Neuronal stem cell (in vitro differentiated cells): Measurements from ENCODE around the gene TJP1.

Source experiments
- DNase-seq: peaks from one replicate; pipeline ENCODE4 v3.0.0-alpha.2; 2013; ENCODE audit warnings: low spot score
- H2AFZ ChIP-seq: one replicate; pipeline ENCODE4 v1.6.1; 2013; ENCODE audit warnings: mild to moderate bottlenecking, low read length, inconsistent platforms
- H2AK5ac ChIP-seq: 2 replicates; pipeline ENCODE4 v1.6.1; 2013; ENCODE audit warnings: low read depth, mild to moderate bottlenecking, inconsistent platforms, low read length, moderate library complexity, mixed read lengths
- H2BK120ac ChIP-seq: 2 replicates; pipeline ENCODE4 v1.6.1; 2013; ENCODE audit warnings: low read depth, mild to moderate bottlenecking, inconsistent platforms, low read length, moderate library complexity, mixed read lengths
- H2BK12ac ChIP-seq: one replicate; pipeline ENCODE4 v1.6.1; 2013; ENCODE audit warnings: low read length, inconsistent platforms
- H2BK15ac ChIP-seq: 2 replicates; pipeline ENCODE4 v1.6.1; 2013; ENCODE audit warnings: mild to moderate bottlenecking, low read length, inconsistent platforms, mixed read lengths
- H2BK5ac ChIP-seq: one replicate; pipeline ENCODE4 v1.6.1; 2013; ENCODE audit warnings: inconsistent platforms, mild to moderate bottlenecking, low read length, moderate library complexity
- H3K14ac ChIP-seq: one replicate; pipeline ENCODE4 v1.6.1; 2013; ENCODE audit warnings: low read length, inconsistent platforms
- H3K18ac ChIP-seq: 2 replicates; pipeline ENCODE4 v1.6.1; 2013; ENCODE audit warnings: low read length, inconsistent platforms
- H3K23ac ChIP-seq: 2 replicates; pipeline ENCODE4 v1.6.1; 2013; ENCODE audit warnings: low read depth, mild to moderate bottlenecking, mixed read lengths, low read length, inconsistent platforms; ENCODE audit not compliant: poor library complexity
- H3K27ac ChIP-seq: replicated peaks from 3 replicates; pipeline ENCODE4 v1.5.1; 2013; ENCODE audit warnings: low read length, inconsistent platforms
- H3K27me3 ChIP-seq, 3 experiments: 2 replicates each; pipeline ENCODE4 v1.6.1; 2013; ENCODE audit warnings: low read length in 3 of 3, mild to moderate bottlenecking in 2 of 3, inconsistent platforms in 1 of 3, low read depth in 1 of 3, mixed read lengths in 1 of 3, moderate library complexity in 1 of 3; ENCODE audit not compliant: control insufficient read depth in 3 of 3, insufficient read depth in 3 of 3
- H3K36me3 ChIP-seq, 2 donors: replicated peaks in 1 of 2; 2 replicates each; pipeline ENCODE4 v1.6.1; 2013; ENCODE audit warnings: low read length in 2 of 2; ENCODE audit not compliant: control insufficient read depth in 2 of 2, insufficient read depth in 2 of 2
- H3K4ac ChIP-seq: 2 replicates; pipeline ENCODE4 v1.6.1; 2013; ENCODE audit warnings: inconsistent platforms, mild to moderate bottlenecking, low read length, moderate library complexity
- H3K4me1 ChIP-seq, 2 donors: 1 replicate in 1 of 2; 2 replicates in 1 of 2; pipeline ENCODE4 v1.6.1; 2013; ENCODE audit warnings: low read length in 2 of 2, low read depth in 1 of 2; ENCODE audit not compliant: control insufficient read depth in 2 of 2, insufficient read depth in 1 of 2
- H3K4me2 ChIP-seq: one replicate; pipeline ENCODE4 v1.6.1; 2013; ENCODE audit warnings: mild to moderate bottlenecking, low read length, inconsistent platforms; ENCODE audit not compliant: insufficient read depth, poor library complexity, severe bottlenecking
- H3K4me3 ChIP-seq, 2 donors: 2 replicates each; pipeline ENCODE4 v1.5.1; 2013; ENCODE audit warnings: low read length in 2 of 2, mild to moderate bottlenecking in 2 of 2, inconsistent platforms in 1 of 2, moderate library complexity in 1 of 2
- H3K79me1 ChIP-seq: one replicate; pipeline ENCODE4 v1.6.1; 2013; ENCODE audit warnings: low read depth, mild to moderate bottlenecking, inconsistent platforms, low read length, moderate library complexity
- H3K9ac ChIP-seq: one replicate; pipeline ENCODE4 v1.6.1; 2013; ENCODE audit warnings: mild to moderate bottlenecking, low read depth, low read length, inconsistent platforms; ENCODE audit not compliant: poor library complexity
- H3K9me3 ChIP-seq, 2 donors: replicated peaks in 1 of 2; 2 replicates each; pipeline versions ENCODE3 to v1.6.1; 2013; ENCODE audit warnings: low read length in 2 of 2, mild to moderate bottlenecking in 2 of 2, inconsistent platforms in 1 of 2, low read depth in 1 of 2, mixed read lengths in 1 of 2, moderate library complexity in 1 of 2; ENCODE audit not compliant: control insufficient read depth in 2 of 2, insufficient read depth in 1 of 2
- H4K8ac ChIP-seq: one replicate; pipeline ENCODE4 v1.6.1; 2013; ENCODE audit warnings: low read depth, mild to moderate bottlenecking, inconsistent platforms, low read length, moderate library complexity
- H4K91ac ChIP-seq: one replicate; pipeline ENCODE4 v1.6.1; 2013; ENCODE audit warnings: low read length, low read depth, mild to moderate bottlenecking, inconsistent platforms; ENCODE audit not compliant: poor library complexity
- WGBS, 2 donors: extraction: QIAGEN DNeasy Blood & Tissue Kit; methylation state at CpG; one replicate each; pipeline ENCODE4 v1.1.7; 2013; ENCODE audit warnings: missing lambda C conversion rate in 2 of 2, mixed read lengths in 1 of 2; ENCODE audit not compliant: insufficient read length in 2 of 2, insufficient replicate concordance in 1 of 2; ENCODE audit errors: extremely low coverage in 2 of 2; 5-methylcytosine and 5-hydroxymethylcytosine counted together

TJP1 gene

GRCh38 chr15:29740692-29741311 is 81.5 kb downstream of the TJP1 start:
- Histone ChIP-seq H2BK12ac (no peak overlapping the region), H3K79me1 (no peaks in the 10 kb centered on the region), H3K27ac (no peak overlapping the region), H3K4me1 (no peaks in the 10 kb centered on the region), H2BK120ac (no peak overlapping the region), H4K91ac (no peak overlapping the region), H2BK15ac (no peak overlapping the region), H3K4me3 (no peak overlapping the region), H3K9me3 (no peaks in the 10 kb centered on the region), H3K18ac (no peak overlapping the region), H3K14ac (no peak overlapping the region), H3K23ac (no peak overlapping the region), H2BK5ac (no peak overlapping the region), H3K9ac (no peak overlapping the region), H2AFZ (no peak overlapping the region), H2AK5ac (no peak overlapping the region), H4K8ac (no peak overlapping the region), H3K27me3 (no peaks in the 10 kb centered on the region), H3K4me2 (no peak overlapping the region), H3K4ac (no peak overlapping the region), H3K36me3 (peaks cover 10 to 82% of the 10 kb centered on the region in 2 donors)
- no CpG with 5 or more reads among the region's 1 CpG for WGBS, 2 donors
- no peak for DNase-seq

GRCh38 chr15:29736744-29737020 is 85.6 kb downstream of the TJP1 start:
- H3K9ac ChIP-seq: no peak overlapping the region
- H2AFZ ChIP-seq: no peak overlapping the region
- H3K4me1 ChIP-seq: no peaks in the 10 kb centered on the region
- no CpG with 5 or more reads among the region's 2 CpGs for WGBS, 2 donors
- no peaks in the 10 kb centered on the region for H3K79me1 ChIP-seq
- H2BK15ac ChIP-seq: no peak overlapping the region
- H2BK12ac ChIP-seq: no peak overlapping the region
- no peak overlapping the region for H2BK120ac ChIP-seq
- no peak overlapping the region for H3K23ac ChIP-seq
- H3K4ac ChIP-seq: no peak overlapping the region
- no peaks in the 10 kb centered on the region for H3K27me3 ChIP-seq
- no peak overlapping the region for H3K27ac ChIP-seq
- DNase-seq: no peak
- no peak overlapping the region for H2BK5ac ChIP-seq
- no peak overlapping the region for H3K14ac ChIP-seq
- H3K36me3 ChIP-seq: peaks cover 15 to 96% of the 10 kb centered on the region in 2 donors
- no peaks in the 10 kb centered on the region for H3K9me3 ChIP-seq
- no peak overlapping the region for H4K91ac ChIP-seq
- H3K4me3 ChIP-seq: no peak overlapping the region
- H3K18ac ChIP-seq: no peak overlapping the region
- H2AK5ac ChIP-seq: no peak overlapping the region
- no peak overlapping the region for H3K4me2 ChIP-seq
- no peak overlapping the region for H4K8ac ChIP-seq

- Histone ChIP-seq H3K4me2 (no peak overlapping the region), H3K27ac (no peak overlapping the region), H3K4ac (no peak overlapping the region), H3K79me1 (no peaks in the 10 kb centered on the region), H2BK15ac (no peak overlapping the region), H4K91ac (no peak overlapping the region), H3K14ac (no peak overlapping the region), H3K4me1 (no peaks in the 10 kb centered on the region), H2AFZ (no peak overlapping the region), H2BK120ac (no peak overlapping the region), H2BK12ac (no peak overlapping the region), H3K9me3 (no peaks in the 10 kb centered on the region), H3K23ac (no peak overlapping the region), H4K8ac (no peak overlapping the region), H2AK5ac (no peak overlapping the region), H2BK5ac (no peak overlapping the region), H3K4me3 (no peak overlapping the region), H3K36me3 (peaks cover 15 to 94% of the 10 kb centered on the region in 2 donors), H3K27me3 (no peaks in the 10 kb centered on the region), H3K9ac (no peak overlapping the region), H3K18ac (no peak overlapping the region)
- DNase-seq: no peak
- WGBS, 2 donors: no CpG with 5 or more reads among the region's 3 CpGs
Measured at GRCh38 chr15:29736012-29736743, 86.1 kb downstream of the TJP1 start.

DNA sequence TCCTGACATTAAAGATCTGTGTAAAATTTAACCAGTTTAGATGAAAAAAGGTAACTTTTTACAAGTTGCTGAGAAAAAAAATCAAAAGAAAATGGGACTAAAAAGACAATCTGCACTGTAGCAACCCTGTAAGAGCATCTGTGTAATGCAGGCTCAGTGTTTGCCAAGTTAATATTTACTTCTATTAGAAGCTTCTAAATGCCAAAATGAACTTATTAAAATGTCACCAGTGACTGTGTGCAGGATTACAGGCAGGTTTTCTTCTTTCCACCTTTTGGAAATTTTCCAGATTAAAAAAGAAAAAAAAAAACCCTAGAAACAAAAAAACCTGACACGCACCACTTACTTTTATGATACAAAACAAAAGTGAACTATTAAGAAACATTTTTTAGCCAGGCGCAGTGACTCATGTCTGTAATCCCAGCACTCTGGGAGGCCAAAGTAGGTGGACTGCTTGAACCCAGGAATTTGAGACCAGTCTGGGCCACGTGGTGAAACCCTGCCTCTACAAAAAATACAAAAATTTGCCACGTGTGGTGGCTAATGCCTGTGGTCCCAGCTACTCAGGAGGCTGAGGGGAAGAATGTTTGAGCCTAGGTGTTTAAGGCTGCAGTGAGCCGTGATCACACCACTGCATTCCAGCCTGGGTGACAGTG is 87.2 kb downstream of the TJP1 start:
- no peak overlapping the region for H4K91ac ChIP-seq
- H3K18ac ChIP-seq: no peak overlapping the region
- H3K27ac ChIP-seq: no peak overlapping the region
- H3K14ac ChIP-seq: no peak overlapping the region
- no CpG with 5 or more reads among the region's 5 CpGs for WGBS, 2 donors
- H4K8ac ChIP-seq: no peak overlapping the region
- H3K9ac ChIP-seq: no peak overlapping the region
- DNase-seq: no peak
- peaks cover 15 to 90% of the 10 kb centered on the region in 2 donors for H3K36me3 ChIP-seq
- H2AFZ ChIP-seq: no peak overlapping the region
- no peak overlapping the region for H2AK5ac ChIP-seq
- no peak overlapping the region for H2BK12ac ChIP-seq
- H2BK120ac ChIP-seq: no peak overlapping the region
- H3K9me3 ChIP-seq: no peaks in the 10 kb centered on the region
- H3K4me3 ChIP-seq: no peak overlapping the region
- no peaks in the 10 kb centered on the region for H3K4me1 ChIP-seq
- no peak overlapping the region for H3K23ac ChIP-seq
- no peaks in the 10 kb centered on the region for H3K79me1 ChIP-seq
- H3K27me3 ChIP-seq: no peaks in the 10 kb centered on the region
- no peak overlapping the region for H2BK5ac ChIP-seq
- no peak overlapping the region for H3K4ac ChIP-seq
- H2BK15ac ChIP-seq: no peak overlapping the region
- H3K4me2 ChIP-seq: no peak overlapping the region
